GM21515 (cell line): Measurements from ENCODE around the gene SLC43A2.
"Not testable (repeated sequence)": the region's sequence is repeated elsewhere in the genome, so short reads cannot be mapped to it uniquely, and the experiment has no call there.

ENCODE experiments used
- ATAC-seq: cut with Tn5 transposase; IDR thresholded peaks from one replicate; pipeline ENCODE4 v1.9.1; 2021; ENCODE audit not compliant: unreplicated experiment

Gene SLC43A2

DNA sequence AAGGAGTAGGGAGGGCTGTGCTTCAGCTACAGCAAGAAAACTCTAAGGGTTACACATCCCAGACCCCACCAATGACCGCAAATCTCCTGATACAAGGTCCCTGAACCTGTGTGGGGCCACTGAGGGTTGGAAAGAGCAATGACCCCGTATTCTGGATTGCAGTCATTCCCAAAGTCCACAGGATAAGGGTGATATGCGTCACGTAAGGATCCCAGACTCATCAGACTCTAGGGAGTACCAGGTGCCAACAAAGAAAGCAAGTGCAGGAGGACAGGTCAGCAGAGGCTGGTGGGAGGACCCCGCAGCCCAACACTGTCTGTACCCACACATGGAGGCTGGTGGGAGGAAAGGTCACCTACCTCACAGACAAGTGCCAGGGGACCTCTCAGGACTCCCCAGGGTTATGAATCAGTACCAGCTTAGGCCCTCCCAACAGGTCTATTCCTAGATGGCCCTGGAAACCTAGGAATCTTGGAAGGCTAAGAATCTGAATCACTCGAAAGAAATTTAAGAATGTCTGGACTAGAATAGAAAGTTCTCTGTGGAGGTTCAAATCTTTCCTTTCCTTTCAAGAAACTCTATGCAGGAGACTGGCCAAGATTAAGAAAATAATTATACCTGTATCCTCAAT is 82.2 kb downstream of the SLC43A2 start:
- no peak for ATAC-seq

DNA sequence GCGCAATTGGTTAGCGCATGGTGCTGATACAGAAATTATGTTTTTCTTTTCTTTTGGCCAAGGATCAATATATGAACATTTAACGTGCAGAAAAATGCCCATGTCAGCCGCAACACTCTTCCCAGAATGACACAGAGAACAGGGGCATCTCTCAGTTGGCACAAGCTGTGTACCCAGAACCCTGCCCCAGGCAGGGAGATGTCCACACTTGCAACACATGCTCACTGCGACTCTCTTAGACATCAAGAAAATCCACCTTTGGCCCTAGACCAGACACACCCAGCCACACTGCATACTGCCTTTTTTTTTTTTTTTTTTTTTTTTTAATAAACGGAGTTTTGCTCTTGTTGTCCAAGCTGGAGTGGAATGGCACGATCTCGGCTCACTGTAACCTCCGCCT is 83.0 kb downstream of the SLC43A2 start:
- ATAC-seq: no peak

DNA sequence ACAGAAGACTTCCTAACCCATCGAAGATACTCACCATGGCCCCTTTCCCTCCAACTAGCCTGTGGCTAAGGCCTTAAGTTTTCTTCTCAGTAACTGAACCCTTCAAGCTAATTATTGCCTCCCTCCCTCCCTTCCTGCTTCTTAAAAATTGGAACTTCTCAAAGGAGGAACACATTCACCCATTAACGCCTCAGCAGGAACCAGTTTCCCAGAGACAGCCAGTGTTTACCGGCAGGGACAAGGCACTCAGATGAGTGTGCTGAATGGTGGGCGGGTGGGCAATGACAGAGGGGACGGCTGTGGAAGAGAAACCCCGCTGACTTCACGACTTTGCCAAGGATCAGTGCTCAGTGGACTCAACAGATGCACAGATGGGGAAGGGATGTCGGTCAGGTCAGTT is 86.3 kb downstream of the SLC43A2 start:
- no peak for ATAC-seq

DNA sequence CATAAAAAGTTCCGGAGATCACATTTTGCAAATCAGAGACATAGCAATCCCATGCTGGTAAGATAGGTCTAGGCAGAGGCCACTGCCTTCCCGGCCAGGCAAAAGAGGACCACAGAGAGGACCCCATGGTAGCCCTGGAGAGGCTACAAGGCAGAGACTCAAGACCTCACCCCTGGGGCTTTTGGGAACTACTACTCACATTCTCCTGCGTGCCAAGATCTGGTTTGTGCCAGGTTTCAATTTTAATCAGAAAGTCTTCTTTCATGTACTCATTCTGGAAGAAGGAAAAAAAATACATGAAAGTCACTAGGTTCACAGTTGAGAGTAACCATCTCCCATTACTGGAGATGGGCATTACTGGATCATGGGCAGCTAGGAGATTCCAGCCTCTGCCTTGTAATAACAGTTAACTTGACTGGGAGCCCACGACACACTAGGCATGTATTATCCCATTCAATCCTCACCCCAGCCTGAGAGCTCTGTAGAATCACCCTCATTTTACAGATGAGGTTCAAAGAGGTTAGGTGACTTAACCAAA is 87.2 kb downstream of the SLC43A2 start:
- no peak for ATAC-seq

DNA sequence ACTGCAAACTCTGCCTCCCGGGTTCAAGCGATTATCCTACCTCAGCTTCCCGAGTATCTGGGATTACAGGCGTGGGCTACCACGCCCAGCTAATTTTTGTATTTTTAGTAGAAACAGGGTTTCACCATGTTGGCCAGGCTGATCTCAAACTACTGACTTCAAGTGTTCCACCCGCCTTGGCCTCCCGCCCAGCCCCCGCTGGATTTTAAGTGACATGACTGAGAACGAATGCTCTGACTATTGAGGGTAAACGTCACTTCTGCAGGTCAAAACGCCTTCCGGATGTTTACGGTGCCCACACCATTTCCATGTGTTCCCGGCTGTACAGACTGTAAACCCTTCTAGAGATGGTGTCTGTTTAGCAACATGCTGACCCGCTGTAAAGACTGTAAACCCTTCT is 88.8 kb downstream of the SLC43A2 start:
- no peak for ATAC-seq

DNA sequence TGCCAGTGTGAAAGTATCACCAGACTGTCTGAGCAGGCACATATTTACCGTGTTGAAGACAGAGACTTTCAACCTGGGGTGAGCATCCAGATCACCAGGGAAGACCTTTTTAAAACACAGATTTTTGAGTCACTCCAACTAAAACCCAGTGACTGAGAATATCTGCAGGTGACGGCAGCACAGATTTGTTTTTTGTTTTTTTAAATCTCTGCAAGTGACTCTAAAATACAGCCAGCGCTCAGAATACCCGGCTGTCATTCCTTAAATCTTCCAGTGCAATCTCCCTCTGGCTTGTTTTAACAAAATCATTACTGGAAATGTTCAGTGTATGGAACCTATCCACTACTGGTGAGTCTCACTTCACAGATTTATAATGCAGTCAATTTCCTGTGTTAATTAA is 92.9 kb downstream of the SLC43A2 start:
- no peak for ATAC-seq

DNA sequence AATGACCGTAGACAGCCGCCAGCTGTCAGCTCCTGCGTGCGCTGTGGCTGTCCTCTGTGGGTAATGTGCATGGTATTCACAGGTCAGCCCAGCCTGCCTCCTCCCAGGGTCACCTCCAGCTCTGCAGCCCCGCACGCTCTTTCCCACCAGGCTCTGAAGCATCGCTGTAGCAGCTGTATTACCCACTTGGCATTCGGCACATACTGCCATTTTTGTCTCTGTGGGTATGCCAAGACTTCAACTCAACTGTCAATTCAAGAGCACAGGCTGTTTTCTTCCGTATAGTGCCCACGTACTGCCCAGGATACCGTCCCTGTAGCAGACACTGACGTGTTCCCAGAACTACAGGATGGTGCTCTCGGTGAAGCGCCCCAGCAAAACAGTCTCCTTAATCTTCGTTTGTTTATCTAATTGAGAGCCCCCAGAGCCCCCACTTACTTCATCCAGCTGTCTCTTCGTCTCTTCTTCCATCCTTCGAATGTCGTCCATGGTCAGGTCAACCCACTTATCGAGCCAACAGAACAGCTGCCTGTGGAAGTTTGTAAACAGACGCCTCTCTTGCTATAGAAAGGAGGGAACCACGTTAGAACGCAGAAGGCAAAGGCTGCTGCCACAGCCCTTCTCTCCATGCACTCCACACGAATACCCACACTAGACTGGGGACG is 94.8 kb downstream of the SLC43A2 start:
- ATAC-seq: no peak

DNA sequence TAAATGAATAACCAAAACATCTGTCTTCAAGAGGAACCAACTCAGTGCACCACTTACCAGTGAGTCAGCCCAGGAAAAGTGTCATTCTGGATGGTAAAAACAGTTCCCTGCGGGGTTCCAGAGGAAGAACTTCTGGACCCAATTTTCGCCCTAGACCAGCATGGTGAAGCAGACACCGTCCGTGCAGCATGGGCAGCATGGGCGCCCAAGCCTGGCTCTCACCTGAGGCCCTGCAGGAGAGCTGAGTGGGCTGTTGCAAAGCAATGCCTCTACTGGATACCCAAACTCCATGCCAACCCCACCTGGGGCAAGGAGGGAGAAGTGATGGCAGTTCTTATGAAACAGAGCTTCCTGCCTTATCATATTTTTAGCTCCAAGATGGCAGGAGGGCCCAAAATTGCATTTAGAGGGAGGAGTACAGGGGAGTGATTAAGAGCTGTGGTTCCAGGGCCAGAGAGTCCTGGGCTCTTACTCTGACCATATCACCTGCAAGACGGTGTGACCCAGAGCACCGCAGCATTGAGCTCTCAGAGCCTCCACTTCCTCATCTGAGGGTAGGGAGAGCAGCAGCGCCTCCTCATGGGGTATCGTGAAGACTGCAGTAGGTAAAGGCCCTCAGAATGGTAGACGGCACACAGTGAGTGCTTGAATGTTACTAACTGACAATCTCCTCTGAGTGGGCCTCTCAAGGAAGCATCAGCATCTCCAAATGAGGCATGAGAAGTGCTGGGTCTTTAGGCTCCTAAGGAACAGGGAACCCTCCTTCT is 95.6 kb downstream of the SLC43A2 start:
- no peak for ATAC-seq

DNA sequence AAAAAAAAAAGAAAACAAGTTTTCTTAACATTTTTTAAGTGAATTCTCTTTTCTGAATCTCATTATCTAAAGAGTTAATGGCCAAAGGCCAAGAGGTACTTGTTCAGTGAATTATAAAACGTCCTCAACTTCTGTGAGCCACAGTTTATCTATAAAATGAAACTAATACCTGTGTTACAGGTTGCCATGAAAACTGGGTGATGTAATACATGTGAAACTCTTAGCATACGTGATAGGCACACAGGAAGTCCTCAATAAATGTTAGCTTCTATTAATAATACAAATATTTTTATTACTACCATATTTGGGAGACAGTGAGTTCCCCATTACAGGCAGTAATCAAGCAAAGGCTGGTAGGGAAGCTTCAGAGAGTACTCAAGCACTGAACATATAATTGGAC is 98.8 kb downstream of the SLC43A2 start:
- ATAC-seq: no peak

DNA sequence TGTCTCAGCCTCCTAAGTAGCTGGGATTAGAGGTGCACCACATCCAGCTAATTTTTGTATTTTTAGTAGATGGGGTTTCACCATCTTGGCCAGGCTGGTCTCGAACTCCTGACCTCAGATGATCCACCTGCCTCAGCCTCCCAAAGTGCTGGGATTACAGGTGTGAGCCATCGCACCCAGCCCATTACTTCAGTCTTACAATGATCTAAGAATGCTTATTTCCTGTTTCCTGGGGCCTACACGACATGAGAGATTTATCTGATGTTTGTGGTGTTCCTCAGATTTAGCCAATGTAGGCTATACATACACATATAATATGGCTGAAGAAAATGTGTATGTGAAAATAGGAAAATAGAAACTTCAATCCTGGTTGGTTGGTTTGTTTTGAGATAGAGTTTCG is 101.8 kb downstream of the SLC43A2 start:
- not testable (repeated sequence) for ATAC-seq

DNA sequence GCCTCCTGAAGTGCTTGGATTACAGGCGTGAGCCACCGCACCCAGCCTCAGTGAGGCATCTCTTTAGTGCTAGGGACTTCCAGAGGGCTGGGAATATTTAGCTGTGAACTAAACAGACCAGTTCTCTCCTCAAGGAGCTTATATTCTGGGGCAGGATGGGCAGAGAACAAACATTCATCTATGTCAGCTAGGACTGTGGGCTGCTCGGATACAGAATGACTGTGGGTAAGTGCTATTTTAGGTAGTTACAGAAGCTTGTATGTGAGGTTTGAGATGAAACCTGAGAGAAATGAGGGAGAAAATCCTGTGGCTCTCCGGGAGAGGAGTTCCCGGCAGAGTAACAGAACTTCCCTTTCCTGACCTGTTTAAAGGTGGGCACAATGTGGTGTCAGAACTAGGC is 106.0 kb downstream of the SLC43A2 start:
- no peak for ATAC-seq

DNA sequence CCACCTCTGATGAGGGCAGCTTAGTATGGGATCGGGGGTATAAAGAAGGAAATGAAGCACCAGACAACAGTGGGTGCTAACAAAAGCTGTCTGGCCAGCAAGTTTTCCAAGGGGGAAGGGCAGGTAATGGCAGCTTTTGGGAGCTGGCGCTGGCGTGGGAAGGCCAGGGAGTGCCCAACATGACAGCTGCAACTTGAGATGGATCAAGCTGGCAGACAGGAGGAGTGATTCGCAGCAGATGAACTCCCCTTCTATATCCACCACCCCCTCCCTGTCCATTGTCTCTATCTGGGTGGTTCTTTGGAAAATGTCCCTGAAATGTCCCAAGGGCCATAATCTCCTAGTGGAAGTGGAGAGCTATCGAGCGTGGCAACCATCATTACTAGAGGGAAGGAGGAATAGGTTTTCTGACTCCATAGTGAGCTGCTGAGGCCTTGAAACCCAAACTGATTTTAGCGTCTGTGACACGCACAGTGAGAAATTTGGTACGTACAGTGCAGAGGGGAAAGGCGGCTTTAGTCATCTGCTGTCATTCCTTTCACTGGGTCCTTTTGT is 107.5 kb downstream of the SLC43A2 start:
- no peak for ATAC-seq

DNA sequence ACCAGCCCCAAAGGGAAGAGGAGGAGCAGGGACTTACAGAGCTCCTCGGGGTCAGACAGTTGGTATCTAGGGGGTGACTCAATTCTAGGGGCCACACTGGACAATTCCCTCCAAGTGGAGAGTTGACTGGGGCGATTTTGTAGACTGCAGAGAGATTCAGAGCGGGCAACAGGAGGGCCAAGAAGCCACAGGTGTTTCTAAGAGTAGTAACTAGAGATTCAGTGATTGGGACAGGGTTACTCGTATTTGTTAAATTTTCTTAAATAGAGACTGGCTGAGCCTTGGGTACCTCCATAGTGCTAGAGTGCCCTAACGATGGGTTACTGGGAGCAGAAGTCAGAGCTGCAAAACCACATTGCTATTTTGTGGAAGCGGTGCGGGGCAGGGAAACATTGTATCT is 109.0 kb downstream of the SLC43A2 start:
- no peak for ATAC-seq
